Neuron (in vitro differentiated cells): Measurements from ENCODE around the gene CDH8.

Experiments
- H2AFZ ChIP-seq: one replicate; pipeline ENCODE4 v1.6.1; 2013; ENCODE audit warnings: low read depth, mild to moderate bottlenecking, inconsistent platforms, low read length, moderate library complexity
- H3K27me3 ChIP-seq: one replicate; pipeline ENCODE4 v1.6.1; 2013; ENCODE audit warnings: low read length; ENCODE audit not compliant: insufficient read depth
- H3K36me3 ChIP-seq: one replicate; pipeline ENCODE4 v1.6.1; 2013; ENCODE audit warnings: low read length; ENCODE audit not compliant: insufficient read depth
- H3K4me1 ChIP-seq: one replicate; pipeline ENCODE4 v1.6.1; 2013; ENCODE audit warnings: low read length; ENCODE audit not compliant: insufficient read depth
- H3K4me3 ChIP-seq: 2 replicates; pipeline ENCODE4 v1.5.1; 2013; ENCODE audit warnings: mild to moderate bottlenecking, low read length, moderate library complexity
- H3K9me3 ChIP-seq: one replicate; pipeline ENCODE4 v1.6.1; 2013; ENCODE audit warnings: low read length

Gene CDH8

DNA sequence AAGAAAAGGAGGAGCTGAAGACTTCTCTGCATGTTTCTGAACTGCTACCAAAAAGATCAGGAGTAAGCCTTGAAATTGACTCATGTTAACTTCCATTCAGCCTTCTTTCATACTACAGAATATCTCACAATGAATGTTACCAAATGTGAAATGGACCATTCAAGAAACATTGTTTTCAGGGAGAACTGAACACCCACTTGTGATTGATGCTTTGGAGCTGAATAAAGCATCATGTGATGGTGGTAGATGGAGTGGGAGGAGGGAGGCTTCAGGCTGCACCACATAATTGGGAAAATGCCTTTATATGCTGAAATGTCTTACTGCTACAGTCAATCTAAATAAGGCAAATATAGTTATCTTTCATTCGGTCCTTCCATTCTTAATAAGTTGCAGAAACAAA lies 127.8 kb downstream of the CDH8 start:
- H3K36me3 ChIP-seq, result no peaks in the 10 kb centered on the region
- no peak overlapping the region for H2AFZ ChIP-seq
- H3K4me3 ChIP-seq, result no peak overlapping the region
- no peaks in the 10 kb centered on the region for H3K27me3 ChIP-seq
- peaks cover 2% of the 10 kb centered on the region for H3K9me3 ChIP-seq
- peaks cover 4% of the 10 kb centered on the region for H3K4me1 ChIP-seq

DNA sequence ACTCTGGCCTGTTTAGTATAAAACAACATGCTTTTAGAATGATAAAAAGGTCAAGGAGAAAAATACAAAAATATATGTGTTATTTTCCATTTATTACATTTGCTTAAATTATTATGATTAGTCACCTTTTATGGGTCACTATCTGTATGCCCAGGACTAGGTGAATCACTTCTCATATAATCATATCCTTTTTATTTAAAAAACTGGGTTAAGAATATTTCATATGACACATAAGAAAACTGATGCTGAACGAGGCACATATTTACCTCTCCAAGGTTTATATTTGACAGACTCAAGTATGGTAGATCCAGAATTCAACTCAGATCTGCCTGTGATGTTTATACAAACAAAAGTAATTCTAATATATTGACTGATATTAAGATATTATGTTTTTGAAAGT lies 134.5 kb downstream of the CDH8 start:
- no peaks in the 10 kb centered on the region for H3K27me3 ChIP-seq

DNA sequence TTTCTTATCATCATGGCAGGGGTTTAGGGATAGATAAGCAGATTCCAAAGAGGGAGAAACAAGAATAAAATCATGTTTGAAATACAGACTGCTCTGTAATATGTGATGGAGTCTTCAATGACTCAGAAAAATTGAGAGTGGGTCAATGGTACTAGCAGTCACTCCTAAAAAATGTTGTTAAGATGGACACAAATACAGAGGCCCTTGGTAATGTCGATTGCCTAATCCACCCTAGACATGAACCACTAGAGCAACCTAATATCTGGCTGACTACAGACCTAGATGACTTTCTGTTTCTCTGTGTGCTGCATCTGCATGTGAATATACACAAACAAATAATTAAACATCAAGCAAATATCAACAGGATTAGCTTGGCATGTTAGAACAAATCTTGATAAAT lies 135.8 kb downstream of the CDH8 start:
- Histone ChIP-seq H3K36me3 (peaks cover 5% of the 10 kb centered on the region), H3K9me3 (peaks cover 2% of the 10 kb centered on the region), H2AFZ (no peak overlapping the region), H3K4me3 (no peak overlapping the region), H3K27me3 (no peaks in the 10 kb centered on the region), H3K4me1 (no peaks in the 10 kb centered on the region)

More for the DNA sequence above, 134.5 kb downstream of the CDH8 start:
- H3K4me3 ChIP-seq, result no peak overlapping the region
- no peak overlapping the region for H2AFZ ChIP-seq
- H3K9me3 ChIP-seq, result peaks cover 2% of the 10 kb centered on the region
- no peaks in the 10 kb centered on the region for H3K4me1 ChIP-seq
- peaks cover 5% of the 10 kb centered on the region for H3K36me3 ChIP-seq

- Histone ChIP-seq H3K36me3 (peaks cover 5% of the 10 kb centered on the region), H3K4me3 (no peak overlapping the region), H3K9me3 (no peaks in the 10 kb centered on the region), H3K4me1 (no peaks in the 10 kb centered on the region), H3K27me3 (no peaks in the 10 kb centered on the region), H2AFZ (no peak overlapping the region)
These were observed 138.6 kb downstream of the CDH8 start for GRCh38 chr16:61897657-61898056.

- H3K36me3 ChIP-seq, result no peaks in the 10 kb centered on the region
- H3K27me3 ChIP-seq, result no peaks in the 10 kb centered on the region
- no peak overlapping the region for H2AFZ ChIP-seq
- no peaks in the 10 kb centered on the region for H3K4me1 ChIP-seq
- H3K9me3 ChIP-seq, result no peaks in the 10 kb centered on the region
- H3K4me3 ChIP-seq, result no peak overlapping the region
These were observed 143.7 kb downstream of the CDH8 start for GRCh38 chr16:61892531-61892930.

DNA sequence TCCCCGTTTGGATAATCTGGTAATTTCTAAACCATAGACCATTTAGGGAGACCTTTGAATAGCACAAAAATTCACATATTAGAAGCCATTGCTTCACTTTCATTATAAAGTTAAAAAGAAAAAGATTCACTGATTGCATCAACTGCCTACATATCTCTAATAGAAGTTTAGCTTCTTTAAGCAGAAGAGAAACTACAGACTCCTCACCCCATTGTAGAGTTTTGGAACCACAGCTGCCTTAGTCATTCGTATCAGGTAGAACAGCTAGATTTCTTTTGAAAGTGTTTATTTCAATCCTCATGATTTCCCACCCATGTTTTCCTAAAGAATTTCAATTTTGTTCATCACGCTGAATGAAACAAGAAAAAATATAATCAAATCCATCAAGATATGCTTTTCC lies 144.8 kb downstream of the CDH8 start:
- no peak overlapping the region for H3K4me3 ChIP-seq
- no peaks in the 10 kb centered on the region for H3K36me3 ChIP-seq
- H3K27me3 ChIP-seq, result no peaks in the 10 kb centered on the region
- no peak overlapping the region for H2AFZ ChIP-seq
- no peaks in the 10 kb centered on the region for H3K9me3 ChIP-seq
- no peaks in the 10 kb centered on the region for H3K4me1 ChIP-seq

GRCh38 chr16:61890386-61890785 lies 145.9 kb downstream of the CDH8 start:
- Histone ChIP-seq H3K4me1 (no peaks in the 10 kb centered on the region), H3K27me3 (no peaks in the 10 kb centered on the region), H2AFZ (no peak overlapping the region), H3K9me3 (no peaks in the 10 kb centered on the region), H3K4me3 (no peak overlapping the region), H3K36me3 (no peaks in the 10 kb centered on the region)

DNA sequence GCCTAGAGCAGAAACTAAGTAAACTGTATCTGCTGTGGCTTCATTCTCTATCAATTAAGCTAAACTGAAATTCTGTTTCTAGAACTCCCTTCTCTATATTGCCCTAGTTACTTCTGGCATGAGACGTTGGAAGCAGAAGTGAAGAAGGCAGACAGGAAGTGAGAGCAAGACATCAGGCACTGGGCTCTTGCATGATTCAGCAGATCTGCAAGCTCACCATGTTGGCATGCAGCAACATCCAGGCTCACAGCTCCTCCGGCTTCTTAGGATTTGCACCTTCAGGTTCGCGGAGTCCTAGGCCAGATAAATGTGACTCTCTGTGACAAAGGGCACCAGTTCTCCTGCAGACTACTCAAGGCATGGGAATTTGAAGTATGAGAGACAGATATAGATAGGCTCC lies 148.3 kb downstream of the CDH8 start:
- H3K4me1 ChIP-seq, result no peaks in the 10 kb centered on the region
- H3K27me3 ChIP-seq, result no peaks in the 10 kb centered on the region
- no peak overlapping the region for H3K4me3 ChIP-seq
- H3K36me3 ChIP-seq, result no peaks in the 10 kb centered on the region
- H3K9me3 ChIP-seq, result no peaks in the 10 kb centered on the region
- no peak overlapping the region for H2AFZ ChIP-seq

- no peak overlapping the region for H3K4me3 ChIP-seq
- no peaks in the 10 kb centered on the region for H3K9me3 ChIP-seq
- no peak overlapping the region for H2AFZ ChIP-seq
- no peaks in the 10 kb centered on the region for H3K4me1 ChIP-seq
- H3K27me3 ChIP-seq, result no peaks in the 10 kb centered on the region
- no peaks in the 10 kb centered on the region for H3K36me3 ChIP-seq
These were observed 150.9 kb downstream of the CDH8 start for GRCh38 chr16:61885343-61885742.

DNA sequence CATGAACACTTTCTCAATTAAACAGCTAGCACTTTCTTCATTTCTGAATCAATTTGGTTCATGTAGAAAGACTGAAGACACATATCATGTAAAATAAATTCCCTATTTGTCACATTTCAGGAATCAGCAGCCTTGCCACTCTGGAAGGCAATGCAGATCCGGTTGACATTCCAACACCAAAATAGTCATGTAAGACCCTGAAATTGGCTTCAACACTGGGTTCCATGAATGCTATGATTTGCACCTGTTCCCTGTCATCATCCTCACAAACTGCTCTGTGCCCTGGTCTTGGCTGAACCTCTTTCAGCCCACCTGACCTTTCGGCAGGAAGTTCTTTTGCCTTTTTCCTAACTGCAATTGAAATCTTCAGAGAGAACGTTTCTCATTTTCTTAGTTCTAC lies 156.9 kb downstream of the CDH8 start:
- H3K4me1 ChIP-seq, result no peaks in the 10 kb centered on the region
- H3K27me3 ChIP-seq, result no peaks in the 10 kb centered on the region
- H2AFZ ChIP-seq, result no peak overlapping the region
- H3K9me3 ChIP-seq, result no peaks in the 10 kb centered on the region
- no peaks in the 10 kb centered on the region for H3K36me3 ChIP-seq
- H3K4me3 ChIP-seq, result no peak overlapping the region

DNA sequence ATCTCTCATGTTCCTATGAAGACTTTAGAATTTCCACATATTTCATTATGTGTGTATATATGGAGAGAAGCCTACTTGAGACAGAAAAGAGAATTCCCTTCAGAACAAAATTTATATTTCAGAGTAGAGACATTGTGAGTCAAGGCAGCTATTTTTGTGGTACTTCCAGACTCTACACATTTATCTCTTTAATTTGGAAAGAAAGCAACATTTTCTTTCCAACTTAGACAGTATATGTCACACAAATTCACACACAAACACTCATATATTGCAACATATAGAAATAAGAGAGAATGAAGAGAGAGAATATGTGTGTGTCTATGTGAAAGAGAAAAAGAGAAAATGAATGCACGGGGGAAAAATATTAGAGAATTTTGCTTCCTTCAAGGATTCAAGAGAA lies 158.8 kb downstream of the CDH8 start:
- Histone ChIP-seq H3K9me3 (no peaks in the 10 kb centered on the region), H2AFZ (no peak overlapping the region), H3K36me3 (no peaks in the 10 kb centered on the region), H3K27me3 (no peaks in the 10 kb centered on the region), H3K4me1 (no peaks in the 10 kb centered on the region), H3K4me3 (no peak overlapping the region)

DNA sequence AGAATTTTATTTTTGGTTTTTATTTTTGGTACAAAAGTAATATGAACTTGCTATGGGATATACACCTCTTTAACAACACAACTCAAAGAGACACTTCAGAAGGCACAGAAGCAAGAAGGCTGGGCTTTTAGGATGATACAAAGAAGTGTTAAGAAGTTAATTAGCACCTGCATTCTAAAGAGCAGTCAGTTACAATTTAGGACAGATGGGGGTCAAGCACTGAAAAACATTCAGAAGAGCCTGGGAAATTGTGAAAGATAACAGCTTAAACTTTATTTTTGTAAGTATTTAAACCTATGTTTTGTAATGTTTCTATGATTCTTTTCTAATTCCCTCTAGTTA lies 163.5 kb downstream of the CDH8 start:
- H3K4me3 ChIP-seq, result no peak overlapping the region
- no peaks in the 10 kb centered on the region for H3K9me3 ChIP-seq
- no peaks in the 10 kb centered on the region for H3K36me3 ChIP-seq
- no peak overlapping the region for H2AFZ ChIP-seq
- H3K4me1 ChIP-seq, result no peaks in the 10 kb centered on the region
- no peaks in the 10 kb centered on the region for H3K27me3 ChIP-seq

- Histone ChIP-seq H3K27me3 (no peaks in the 10 kb centered on the region), H3K36me3 (no peaks in the 10 kb centered on the region), H2AFZ (no peak overlapping the region), H3K4me3 (no peak overlapping the region), H3K4me1 (no peaks in the 10 kb centered on the region), H3K9me3 (no peaks in the 10 kb centered on the region)
These were observed 164.1 kb downstream of the CDH8 start for GRCh38 chr16:61871837-61872777.
